ENCODE results near the gene SS18L1. TPM values are rescaled to one million over a fixed set of nuclear protein-coding genes. Genes with fewer than 3 reads are reported as not detected.

The SS18L1 gene
- total and polyA plus RNA-seq, 8 donors: 5.5 to 34.8 (median 9.3) TPM

GRCh38 chr20:62202083-62202395 lies 58.5 kb downstream of the SS18L1 start:
- 61 to 95% (median 84%) methylated on average over 4 to 5 of the region's 5 CpGs for WGBS, 5 donors
- Histone ChIP-seq H3K4me1 (no peaks in the 10 kb centered on the region), H3K9me3 (no peaks in the 10 kb centered on the region), H3K27ac (no peak overlapping the region), H3K27me3 (no peaks in the 10 kb centered on the region), H3K36me3 (peaks cover 37 to 70% (median 69%) of the 10 kb centered on the region in 4 donors), H3K4me3 (no peak overlapping the region)
- TF ChIP-seq EP300 (IDR thresholded peaks at IDR 0.05) (no peak), CTCF (IDR thresholded peaks at IDR 0.05) (no peak), POLR2AphosphoS5 (IDR thresholded peaks at IDR 0.05) (no peak), POLR2A (IDR thresholded peaks at IDR 0.05) (no peak)
- intact Hi-C loops (cut with DNase I; ENCODE audit: low total_unique reads): no loop called here
- DNase-seq: no peak

DNA sequence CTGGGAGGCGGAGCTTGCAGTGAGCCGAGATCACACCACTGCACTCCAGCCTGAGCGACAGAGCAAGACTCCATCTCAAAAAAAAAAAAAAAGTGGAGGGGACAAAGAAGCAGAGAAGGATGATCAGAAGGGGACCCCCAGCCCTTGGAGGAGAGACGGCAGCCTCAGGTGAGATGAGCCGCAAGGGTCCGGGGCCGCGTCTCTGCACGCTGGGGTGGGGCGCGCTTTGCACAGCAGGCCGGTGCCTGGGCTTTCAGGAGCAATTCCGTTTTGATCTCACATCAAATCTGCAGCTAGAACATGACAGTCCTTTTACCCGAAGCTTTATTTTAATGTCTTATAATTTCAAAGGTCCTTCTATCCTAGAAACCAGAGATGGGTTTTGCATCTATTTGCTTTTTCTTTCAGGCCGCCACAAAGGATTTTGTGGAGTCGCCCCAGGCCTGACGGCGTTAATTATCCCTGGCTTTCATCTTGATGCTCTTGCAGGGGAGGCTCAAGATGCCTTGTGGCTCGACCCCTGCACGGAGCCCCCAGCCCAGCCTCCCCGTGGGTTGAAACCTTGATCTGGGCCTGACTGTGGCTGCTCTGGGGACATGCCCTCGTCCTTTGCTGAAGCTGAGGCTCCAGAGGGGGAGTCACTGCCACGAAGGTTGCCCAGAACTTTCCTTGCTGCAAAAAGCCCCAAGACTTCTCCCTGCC lies 59.3 kb downstream of the SS18L1 start:
- Histone ChIP-seq H3K9me3 (no peaks in the 10 kb centered on the region), H3K4me3 (no peak overlapping the region), H3K4me1 (no peaks in the 10 kb centered on the region), H3K36me3 (peaks cover 35 to 62% (median 61%) of the 10 kb centered on the region in 4 donors), H3K27me3 (no peaks in the 10 kb centered on the region), H3K27ac (no peak overlapping the region)
- no peak for TF ChIP-seq EP300 (IDR thresholded peaks at IDR 0.05)
- TF ChIP-seq POLR2A (IDR thresholded peaks at IDR 0.05): no peak
- no peak for TF ChIP-seq POLR2AphosphoS5 (IDR thresholded peaks at IDR 0.05)
- TF ChIP-seq CTCF (IDR thresholded peaks at IDR 0.05): no peak
- intact Hi-C loops (cut with DNase I; ENCODE audit: low total_unique reads): no loop called here
- 88 to 93% (median 91%) methylated on average over 23 of the region's 23 CpGs for WGBS, 5 donors
- no peak for DNase-seq

GRCh38 chr20:62203378-62204030 lies 59.9 kb downstream of the SS18L1 start:
- intact Hi-C loops (cut with DNase I; ENCODE audit: low total_unique reads): no loop called here
- H3K27ac ChIP-seq: no peak overlapping the region
- peaks cover 0 to 6% (median 2%) of the 10 kb centered on the region in 3 donors for H3K27me3 ChIP-seq
- DNase-seq: no peak
- 86 to 93% (median 88%) methylated on average over 22 of the region's 22 CpGs for WGBS, 5 donors
- H3K4me3 ChIP-seq: no peak overlapping the region
- TF ChIP-seq POLR2AphosphoS5 (IDR thresholded peaks at IDR 0.05) (no peak), CTCF (IDR thresholded peaks at IDR 0.05) (no peak), POLR2A (IDR thresholded peaks at IDR 0.05) (no peak), EP300 (IDR thresholded peaks at IDR 0.05) (no peak)
- no peaks in the 10 kb centered on the region for H3K4me1 ChIP-seq
- H3K9me3 ChIP-seq: no peaks in the 10 kb centered on the region
- peaks cover 28 to 55% (median 54%) of the 10 kb centered on the region in 4 donors for H3K36me3 ChIP-seq

DNA sequence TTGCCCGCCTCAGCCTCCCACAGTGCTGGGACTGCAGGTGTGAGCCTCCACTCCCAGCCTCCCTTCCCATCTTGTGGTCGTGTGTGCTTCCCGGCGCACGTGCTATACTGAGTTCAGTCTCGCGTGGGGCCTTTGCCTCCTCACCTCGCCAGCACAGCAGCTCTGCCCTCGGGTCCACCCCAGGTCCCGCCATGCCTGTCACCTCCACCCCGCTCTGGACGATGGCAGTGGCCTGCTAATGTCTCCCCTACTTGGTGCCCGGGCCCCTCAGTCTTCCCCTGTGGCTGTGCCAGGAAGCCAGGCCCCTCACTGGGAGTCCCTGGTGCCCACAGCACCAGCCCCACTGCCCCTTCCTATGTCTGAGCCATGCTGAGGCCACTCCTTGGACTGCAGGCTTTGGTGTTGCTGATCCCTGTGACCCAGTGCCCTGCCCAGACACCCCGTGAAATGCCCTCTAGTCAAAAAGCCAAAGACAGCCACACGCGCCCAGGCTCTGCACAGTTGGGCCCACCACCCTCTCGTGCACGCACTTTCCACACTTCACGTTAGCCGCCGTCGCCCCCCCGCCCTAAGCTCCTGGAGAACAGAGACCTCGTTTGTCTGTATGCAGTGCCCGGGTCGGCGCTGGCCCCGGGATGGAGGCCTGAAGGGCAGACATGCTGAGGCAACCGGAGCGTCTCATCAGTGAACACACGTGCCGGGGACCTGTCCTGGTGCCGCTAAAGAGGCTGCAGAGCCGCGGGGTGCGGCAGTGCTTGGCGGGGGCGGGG lies 62.2 kb downstream of the SS18L1 start:
- no peak for DNase-seq
- intact Hi-C loops (cut with DNase I; ENCODE audit: low total_unique reads): no loop called here
- 87 to 93% (median 91%) methylated on average over 35 to 38 of the region's 38 CpGs for WGBS, 5 donors
- TF ChIP-seq POLR2A (IDR thresholded peaks at IDR 0.05): no peak
- no peak for TF ChIP-seq CTCF (IDR thresholded peaks at IDR 0.05)
- TF ChIP-seq EP300 (IDR thresholded peaks at IDR 0.05): no peak
- TF ChIP-seq POLR2AphosphoS5 (IDR thresholded peaks at IDR 0.05): no peak
- H3K4me1 ChIP-seq: no peaks in the 10 kb centered on the region
- H3K27me3 ChIP-seq: peaks cover 0 to 27% (median 22%) of the 10 kb centered on the region in 3 donors
- no peaks in the 10 kb centered on the region for H3K9me3 ChIP-seq
- no peak overlapping the region for H3K4me3 ChIP-seq
- H3K36me3 ChIP-seq: peaks cover 11 to 33% (median 32%) of the 10 kb centered on the region in 4 donors
- H3K27ac ChIP-seq: no peak overlapping the region
